Head of caudate nucleus (tissue), 42 donors: ENCODE results near the gene SPINK13.
"Not testable (repeated sequence)": the region's sequence is repeated elsewhere in the genome, so short reads cannot be mapped to it uniquely, and the experiment has no call there.

ENCODE experiments used
- DNase-seq, 42 donors: peaks; one replicate each; pipeline versions ENCODE4 v3.0.0 to v3.0.0-alpha.2; 2020 to 2021; ENCODE audit warnings: mixed read lengths in 7 of 42
- intact Hi-C: fragments of 100-400 bp; cut with DNase I; formaldehyde crosslinking; loops from one replicate; pipeline ENCODE4 v1.15.0; 2022

The SPINK13 gene

GRCh38 chr5:148268566-148268965 lies at the start of gene SPINK13:
SPINK13 (plus strand) TSS chr5:148268794; CDS start chr5:148270073, 1,279 bp downstream.
- DNase-seq: no peak

GRCh38 chr5:148221508-148221907 lies 47.1 kb upstream of the SPINK13 start:
- DNase-seq: no peak

More at GRCh38 chr5:148268566-148268965, at the start of gene SPINK13:
- intact Hi-C loops: no loop called here

GRCh38 chr5:148224117-148224742 lies 44.4 kb upstream of the SPINK13 start:
- intact Hi-C loops: no loop called here
- no peak for DNase-seq

More at GRCh38 chr5:148221508-148221907, 47.1 kb upstream of the SPINK13 start:
- intact Hi-C loops: no loop called here

- DNase-seq: no peak
- intact Hi-C loops: no loop called here
These were observed 40.1 kb upstream of the SPINK13 start for GRCh38 chr5:148228392-148228984.

GRCh38 chr5:148229840-148230239 lies 38.8 kb upstream of the SPINK13 start:
- intact Hi-C loops: no loop called here

GRCh38 chr5:148230240-148230639 lies 38.4 kb upstream of the SPINK13 start:
- intact Hi-C loops: no loop called here
- DNase-seq: no peak

More at GRCh38 chr5:148229840-148230239, 38.8 kb upstream of the SPINK13 start:
- no peak for DNase-seq

- no peak for DNase-seq
- intact Hi-C loops: no loop called here
These were observed 30.7 kb upstream of the SPINK13 start for GRCh38 chr5:148237785-148238417.

GRCh38 chr5:148238418-148238794 lies 30.2 kb upstream of the SPINK13 start, which contains the start of gene MARCOL:
MARCOL (plus strand) TSS chr5:148238525; CDS start chr5:148238598, 73 bp downstream.
- intact Hi-C loops: no loop called here
- DNase-seq: no peak

- intact Hi-C loops: no loop called here
- no peak for DNase-seq
These were observed 19.7 kb upstream of the SPINK13 start for GRCh38 chr5:148248894-148249293.

- DNase-seq: no peak
- intact Hi-C loops: no loop called here
These were observed 13.1 kb upstream of the SPINK13 start for GRCh38 chr5:148255456-148255855.

GRCh38 chr5:148259288-148259687 lies 9.3 kb upstream of the SPINK13 start:
- intact Hi-C loops: no loop called here
- no peak for DNase-seq

GRCh38 chr5:148261221-148261620 lies 7.4 kb upstream of the SPINK13 start:
- intact Hi-C loops: no loop called here
- no peak for DNase-seq

GRCh38 chr5:148267962-148268361 lies 632 bp upstream of the SPINK13 start:
- no peak for DNase-seq
- intact Hi-C loops: no loop called here

- intact Hi-C loops, DNase-seq: not testable (repeated sequence)
These were observed 6.5 kb downstream of the SPINK13 start for GRCh38 chr5:148275129-148275528.

- intact Hi-C loops, DNase-seq: not testable (repeated sequence)
These were observed 12.3 kb downstream of the SPINK13 start for GRCh38 chr5:148280893-148281292.

GRCh38 chr5:148281336-148281735 lies 12.7 kb downstream of the SPINK13 start:
- DNase-seq, intact Hi-C loops: not testable (repeated sequence)

GRCh38 chr5:148290271-148291195 lies 21.9 kb downstream of the SPINK13 start:
- peak in 1 of 42 donors; percentile 22 for DNase-seq
- intact Hi-C loops: no loop called here

- DNase-seq: no peak
- intact Hi-C loops: no loop called here
These were observed 29.1 kb downstream of the SPINK13 start for GRCh38 chr5:148297731-148298130.

- DNase-seq: no peak
These were observed 37.9 kb downstream of the SPINK13 start for GRCh38 chr5:148306446-148306845.

More at GRCh38 chr5:148306446-148306845, 37.9 kb downstream of the SPINK13 start:
- intact Hi-C loops: no loop called here
